Measurements from ENCODE around the gene PHF21B.
"Not testable (repeated sequence)": the region's sequence is repeated elsewhere in the genome, so short reads cannot be mapped to it uniquely, and the experiment has no call there.

PHF21B gene

DNA sequence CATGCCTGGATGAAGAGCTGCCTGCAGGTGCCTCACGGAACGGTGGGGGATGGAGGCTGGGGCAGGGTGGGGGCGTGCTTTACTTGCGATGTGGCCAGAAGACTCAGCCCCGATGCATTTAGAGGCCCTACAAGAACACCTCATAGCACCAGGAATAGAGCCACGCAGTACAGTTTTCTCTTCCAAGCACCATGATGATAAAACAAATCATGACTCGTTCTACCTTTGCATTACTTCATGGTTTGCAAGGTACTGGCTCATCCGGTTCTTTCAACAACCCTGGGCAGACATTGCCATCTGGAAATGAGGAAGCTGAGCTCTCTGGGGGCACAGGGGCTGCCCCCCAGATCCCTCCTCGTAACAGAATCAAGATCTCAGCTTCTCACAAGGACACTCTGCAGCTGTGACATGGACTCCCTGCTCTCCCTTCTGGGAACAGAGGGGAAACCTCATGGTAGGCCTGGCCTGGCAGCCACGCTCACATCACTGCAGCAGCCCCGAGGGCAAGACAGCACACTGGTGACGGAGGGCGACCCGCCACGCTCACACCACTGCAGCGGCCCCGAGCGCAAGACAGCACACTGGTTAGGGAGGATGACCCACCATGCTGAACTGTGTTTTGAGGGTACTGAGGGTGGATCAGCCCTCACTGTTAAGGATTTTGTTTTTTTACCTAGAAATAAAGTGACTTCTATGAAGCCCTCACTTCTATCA lies 46.9 kb downstream of the PHF21B start:
- Histone ChIP-seq H3K27me3 (ENCODE audit: control insufficient read depth in 3 of 3, insufficient read depth in 3 of 3, low read depth in 1 of 3, low read length in 3 of 3) (no peaks in the 10 kb centered on the region), H3K4me2 (ENCODE audit: insufficient read depth, low read length, poor library complexity, severe bottlenecking) (no peak overlapping the region), H3K79me1 (ENCODE audit: low read depth, low read length) (peaks cover 10% of the 10 kb centered on the region), H3K4me3 (ENCODE audit: low read length in 2 of 2) (no peak overlapping the region), H3K9me3 (replicated peaks in 1 of 2; ENCODE audit: control insufficient read depth in 2 of 2, insufficient read depth in 1 of 2, low read depth in 1 of 2, low read length in 2 of 2) (peaks cover 0 to 2% of the 10 kb centered on the region in 2 donors), H2AK5ac (ENCODE audit: low read depth, low read length) (no peak overlapping the region), H2BK12ac (ENCODE audit: low read length) (no peak overlapping the region), H2BK15ac (ENCODE audit: low read length) (no peak overlapping the region), H3K23ac (ENCODE audit: low read depth, low read length, poor library complexity) (peak overlapping the region; percentile 62), H4K91ac (ENCODE audit: low read depth, low read length, poor library complexity) (no peak overlapping the region), H3K9ac (ENCODE audit: low read depth, low read length, poor library complexity) (peak overlapping the region; percentile 51), H3K4ac (ENCODE audit: low read length) (no peak overlapping the region), H3K4me1 (ENCODE audit: control insufficient read depth in 2 of 2, insufficient read depth in 1 of 2, low read depth in 1 of 2, low read length in 2 of 2) (peaks cover 0 to 6% of the 10 kb centered on the region in 2 donors), H3K14ac (ENCODE audit: low read length) (no peak overlapping the region), H3K27ac (replicated peaks; ENCODE audit: low read length) (no peak overlapping the region), H3K18ac (ENCODE audit: low read length) (peak overlapping the region; percentile 46), H2BK5ac (ENCODE audit: low read length) (no peak overlapping the region), H2AFZ (ENCODE audit: low read length) (no peak overlapping the region), H3K36me3 (replicated peaks in 1 of 2; ENCODE audit: control insufficient read depth in 2 of 2, insufficient read depth in 2 of 2, low read length in 2 of 2) (peaks cover 9 to 58% of the 10 kb centered on the region in 2 donors), H4K8ac (ENCODE audit: low read depth, low read length) (no peak overlapping the region), H2BK120ac (ENCODE audit: low read depth, low read length) (no peak overlapping the region)
- no CpG with 5 or more reads among the region's 18 CpGs for WGBS, 2 donors (ENCODE audit: extremely low coverage in 2 of 2, insufficient read length in 2 of 2, insufficient replicate concordance in 1 of 2)
- no peak for DNase-seq (ENCODE audit: low spot score)

DNA sequence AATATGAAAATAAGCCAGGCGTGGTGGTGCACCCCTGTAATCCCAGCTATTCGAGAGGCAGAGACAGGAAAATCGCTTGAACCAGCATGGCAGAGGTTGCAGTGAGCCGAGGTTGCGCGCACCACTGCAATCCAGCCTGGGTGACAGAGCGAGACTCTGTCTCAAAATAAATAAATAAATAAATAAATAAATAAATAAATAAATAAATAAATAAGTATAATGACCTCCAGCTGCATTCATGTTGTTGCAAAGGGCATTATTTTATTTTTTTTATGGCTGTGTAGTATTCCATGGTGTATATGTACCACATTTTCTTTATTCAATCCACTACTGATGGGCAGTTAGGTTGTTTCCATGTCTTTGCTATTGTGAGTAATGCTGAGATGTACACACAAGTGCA lies 48.1 kb downstream of the PHF21B start:
- H4K8ac ChIP-seq (ENCODE audit: low read depth, low read length); H3K4ac ChIP-seq (ENCODE audit: low read length); H4K91ac ChIP-seq (ENCODE audit: low read depth, low read length, poor library complexity); H3K9me3 ChIP-seq (replicated peaks in 1 of 2; ENCODE audit: control insufficient read depth in 2 of 2, insufficient read depth in 1 of 2, low read depth in 1 of 2, low read length in 2 of 2); H2AK5ac ChIP-seq (ENCODE audit: low read depth, low read length); H3K4me2 ChIP-seq (ENCODE audit: insufficient read depth, low read length, poor library complexity, severe bottlenecking); H3K4me3 ChIP-seq (ENCODE audit: low read length in 2 of 2); H3K14ac ChIP-seq (ENCODE audit: low read length); DNase-seq (ENCODE audit: low spot score); H2BK12ac ChIP-seq (ENCODE audit: low read length); H3K27ac ChIP-seq (replicated peaks; ENCODE audit: low read length); H3K18ac ChIP-seq (ENCODE audit: low read length); H2BK15ac ChIP-seq (ENCODE audit: low read length); H3K23ac ChIP-seq (ENCODE audit: low read depth, low read length, poor library complexity); H3K27me3 ChIP-seq (ENCODE audit: control insufficient read depth in 3 of 3, insufficient read depth in 3 of 3, low read depth in 1 of 3, low read length in 3 of 3); H2BK120ac ChIP-seq (ENCODE audit: low read depth, low read length); H2BK5ac ChIP-seq (ENCODE audit: low read length); H3K9ac ChIP-seq (ENCODE audit: low read depth, low read length, poor library complexity); H2AFZ ChIP-seq (ENCODE audit: low read length): not testable (repeated sequence)
- WGBS, 2 donors (ENCODE audit: extremely low coverage in 2 of 2, insufficient read length in 2 of 2, insufficient replicate concordance in 1 of 2), result no CpG with 5 or more reads among the region's 7 CpGs
- Histone ChIP-seq H3K36me3 (replicated peaks in 1 of 2; ENCODE audit: control insufficient read depth in 2 of 2, insufficient read depth in 2 of 2, low read length in 2 of 2) (peaks cover 4 to 50% of the 10 kb centered on the region in 2 donors), H3K79me1 (ENCODE audit: low read depth, low read length) (peaks cover 11% of the 10 kb centered on the region), H3K4me1 (ENCODE audit: control insufficient read depth in 2 of 2, insufficient read depth in 1 of 2, low read depth in 1 of 2, low read length in 2 of 2) (peaks cover 4 to 16% of the 10 kb centered on the region in 2 donors)

DNA sequence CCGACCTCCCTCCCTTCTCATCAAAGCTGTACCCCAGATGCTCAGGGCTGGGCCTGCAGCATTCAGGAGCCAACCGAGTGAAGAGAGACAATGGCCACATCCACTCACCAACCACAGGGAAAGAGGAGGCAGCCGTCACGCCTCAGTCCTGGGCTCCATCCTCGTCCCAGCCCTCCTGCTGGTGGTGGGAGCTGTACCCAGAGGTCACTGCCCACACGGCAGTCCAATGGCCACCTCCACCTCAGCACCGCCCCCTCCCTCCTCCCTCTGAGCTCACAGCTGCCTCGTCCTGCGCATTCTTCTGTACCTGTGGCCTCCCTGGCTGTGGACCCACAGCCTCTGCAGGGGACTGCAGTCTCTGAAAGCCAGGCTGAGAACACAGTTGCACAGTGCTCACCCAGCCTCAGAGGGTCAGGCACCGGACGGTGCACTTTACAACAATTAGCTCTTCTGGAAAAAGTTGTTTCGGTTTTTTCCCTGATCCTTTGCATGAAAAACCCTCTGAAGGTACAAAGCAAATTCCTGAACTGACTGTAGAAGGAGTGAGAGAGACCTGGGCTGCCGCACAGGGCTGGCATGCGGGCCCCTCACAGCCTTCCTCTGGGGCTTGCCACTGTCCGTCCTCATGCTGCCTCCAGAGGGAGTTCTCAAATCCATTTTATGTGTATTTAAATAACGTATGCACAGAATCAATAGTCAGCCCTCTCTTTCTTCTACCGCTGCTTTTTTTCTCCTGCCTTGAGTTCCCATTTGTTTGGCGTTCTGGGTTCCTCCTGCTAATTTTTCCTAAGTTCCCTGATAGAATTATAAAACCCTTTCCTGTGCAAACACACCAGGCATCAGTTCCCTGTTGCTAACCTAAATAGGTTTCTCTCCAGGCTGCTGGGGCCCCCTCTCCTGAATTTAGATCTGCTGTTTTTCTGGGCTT lies 52.7 kb downstream of the PHF21B start:
- H2BK5ac ChIP-seq (ENCODE audit: low read length), result no peak overlapping the region
- H3K27me3 ChIP-seq (ENCODE audit: control insufficient read depth in 3 of 3, insufficient read depth in 3 of 3, low read depth in 1 of 3, low read length in 3 of 3), result no peaks in the 10 kb centered on the region
- peak overlapping the region; percentile 21 for H3K18ac ChIP-seq (ENCODE audit: low read length)
- H2AK5ac ChIP-seq (ENCODE audit: low read depth, low read length), result peak overlapping the region; percentile 16
- H3K79me1 ChIP-seq (ENCODE audit: low read depth, low read length), result peaks cover 10% of the 10 kb centered on the region
- no CpG with 5 or more reads among the region's 18 CpGs for WGBS, 2 donors (ENCODE audit: extremely low coverage in 2 of 2, insufficient read length in 2 of 2, insufficient replicate concordance in 1 of 2)
- no peak overlapping the region for H3K4ac ChIP-seq (ENCODE audit: low read length)
- H3K9me3 ChIP-seq (replicated peaks in 1 of 2; ENCODE audit: control insufficient read depth in 2 of 2, insufficient read depth in 1 of 2, low read depth in 1 of 2, low read length in 2 of 2), result peaks cover 0 to 3% of the 10 kb centered on the region in 2 donors
- H3K23ac ChIP-seq (ENCODE audit: low read depth, low read length, poor library complexity), result no peak overlapping the region
- no peak overlapping the region for H4K8ac ChIP-seq (ENCODE audit: low read depth, low read length)
- H3K14ac ChIP-seq (ENCODE audit: low read length), result no peak overlapping the region
- H3K4me3 ChIP-seq (ENCODE audit: low read length in 2 of 2), result no peak overlapping the region
- H3K9ac ChIP-seq (ENCODE audit: low read depth, low read length, poor library complexity), result peak overlapping the region; percentile 56
- no peak overlapping the region for H2AFZ ChIP-seq (ENCODE audit: low read length)
- H3K27ac ChIP-seq (replicated peaks; ENCODE audit: low read length), result peak overlapping the region; percentile 30
- peaks cover 4 to 20% of the 10 kb centered on the region in 2 donors for H3K4me1 ChIP-seq (ENCODE audit: control insufficient read depth in 2 of 2, insufficient read depth in 1 of 2, low read depth in 1 of 2, low read length in 2 of 2)
- no peak overlapping the region for H2BK12ac ChIP-seq (ENCODE audit: low read length)
- H2BK15ac ChIP-seq (ENCODE audit: low read length), result no peak overlapping the region
- H2BK120ac ChIP-seq (ENCODE audit: low read depth, low read length), result no peak overlapping the region
- H4K91ac ChIP-seq (ENCODE audit: low read depth, low read length, poor library complexity), result no peak overlapping the region
- DNase-seq (ENCODE audit: low spot score), result peak; percentile 18
- H3K36me3 ChIP-seq (replicated peaks in 1 of 2; ENCODE audit: control insufficient read depth in 2 of 2, insufficient read depth in 2 of 2, low read length in 2 of 2), result peaks cover 2 to 40% of the 10 kb centered on the region in 2 donors
- H3K4me2 ChIP-seq (ENCODE audit: insufficient read depth, low read length, poor library complexity, severe bottlenecking), result peak overlapping the region; percentile 29

DNA sequence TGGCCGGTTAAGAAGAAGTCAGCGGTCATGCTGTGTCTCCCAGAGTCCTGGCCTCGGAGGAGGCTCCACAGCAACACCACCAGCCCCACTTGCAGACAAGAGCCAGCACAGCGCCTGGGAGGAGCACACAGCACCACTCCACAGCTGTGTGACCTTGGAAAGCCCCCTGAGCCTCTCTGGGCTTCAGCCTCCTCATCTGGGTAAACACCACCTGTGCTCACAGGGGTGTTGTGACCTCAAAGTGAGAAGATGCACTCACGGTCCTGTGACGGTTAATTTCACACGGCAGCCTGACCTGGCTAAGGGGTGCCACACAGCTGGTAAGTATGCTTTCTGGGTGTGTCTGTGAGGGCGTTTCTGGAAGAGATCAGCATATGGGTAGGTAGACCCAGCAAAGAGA lies 54.7 kb downstream of the PHF21B start:
- Histone ChIP-seq H3K4me1 (ENCODE audit: control insufficient read depth in 2 of 2, insufficient read depth in 1 of 2, low read depth in 1 of 2, low read length in 2 of 2) (peaks cover 4 to 22% of the 10 kb centered on the region in 2 donors), H3K27me3 (ENCODE audit: control insufficient read depth in 3 of 3, insufficient read depth in 3 of 3, low read depth in 1 of 3, low read length in 3 of 3) (no peaks in the 10 kb centered on the region), H4K8ac (ENCODE audit: low read depth, low read length) (no peak overlapping the region), H2BK12ac (ENCODE audit: low read length) (no peak overlapping the region), H3K4ac (ENCODE audit: low read length) (no peak overlapping the region), H3K4me3 (ENCODE audit: low read length in 2 of 2) (no peak overlapping the region), H3K4me2 (ENCODE audit: insufficient read depth, low read length, poor library complexity, severe bottlenecking) (no peak overlapping the region), H3K9ac (ENCODE audit: low read depth, low read length, poor library complexity) (no peak overlapping the region), H3K23ac (ENCODE audit: low read depth, low read length, poor library complexity) (no peak overlapping the region), H3K9me3 (replicated peaks in 1 of 2; ENCODE audit: control insufficient read depth in 2 of 2, insufficient read depth in 1 of 2, low read depth in 1 of 2, low read length in 2 of 2) (peaks cover 6 to 14% of the 10 kb centered on the region in 2 donors), H2BK120ac (ENCODE audit: low read depth, low read length) (no peak overlapping the region), H2AFZ (ENCODE audit: low read length) (no peak overlapping the region), H3K14ac (ENCODE audit: low read length) (no peak overlapping the region), H2BK15ac (ENCODE audit: low read length) (no peak overlapping the region), H4K91ac (ENCODE audit: low read depth, low read length, poor library complexity) (no peak overlapping the region), H3K36me3 (replicated peaks in 1 of 2; ENCODE audit: control insufficient read depth in 2 of 2, insufficient read depth in 2 of 2, low read length in 2 of 2) (peaks cover 11 to 47% of the 10 kb centered on the region in 2 donors), H2AK5ac (ENCODE audit: low read depth, low read length) (no peak overlapping the region), H3K18ac (ENCODE audit: low read length) (peak overlapping the region; percentile 4), H3K79me1 (ENCODE audit: low read depth, low read length) (peaks cover 17% of the 10 kb centered on the region), H3K27ac (replicated peaks; ENCODE audit: low read length) (no peak overlapping the region), H2BK5ac (ENCODE audit: low read length) (no peak overlapping the region)
- DNase-seq (ENCODE audit: low spot score), result no peak
- WGBS, 2 donors (ENCODE audit: extremely low coverage in 2 of 2, insufficient read length in 2 of 2, insufficient replicate concordance in 1 of 2), result no CpG with 5 or more reads among the region's 8 CpGs
